A673 (cell line): ENCODE results near the gene GAK.

Experiments used
- CTCF ChIP-seq: fragments of 300-800, 200-600 bp; sonication (generic); conservative IDR thresholded peaks from 2 replicates; pipeline ENCODE4 v1.5.1; 2017; ENCODE audit warnings: low read depth, mild to moderate bottlenecking, antibody characterized with exemption, low read length, moderate library complexity, mixed read lengths
- EZH2 ChIP-seq: fragments of 200-600 bp; sonication (generic); IDR thresholded peaks from 2 replicates; pipeline ENCODE4 v1.6.1; 2017; ENCODE audit warnings: borderline replicate concordance, low read depth, mild to moderate bottlenecking, mixed read lengths, antibody characterized with exemption, low read length; ENCODE audit not compliant: poor library complexity, severe bottlenecking

- TF ChIP-seq CTCF (no peak), EZH2 (no peak)
These were observed 45.9 kb downstream of the GAK start for GRCh38 chr4:886244-886643.
